Stomach (tissue), 9 donors: ENCODE results near the gene VAPA. TPM values are rescaled to one million over a fixed set of nuclear protein-coding genes. Genes with fewer than 3 reads are reported as not detected.

Experiments
- DNase-seq, 2 donors: peaks; one replicate each; pipeline versions ENCODE4 v3.0.0 to v3.0.0-alpha.2; 2013 to 2019
- H3K27ac ChIP-seq, 5 donors: fragments of 200-600 bp in 4 of 5; sonication (generic) in 4 of 5; one replicate each; pipeline ENCODE4 v1.5.1; 2013 to 2019; ENCODE audit warnings: mild to moderate bottlenecking in 1 of 5, moderate library complexity in 1 of 5
- H3K27me3 ChIP-seq, 3 donors: fragments of 200-600 bp; sonication (generic); one replicate each; pipeline ENCODE4 v1.5.1; 2017 to 2019; ENCODE audit warnings: mixed run types in 1 of 3
- H3K36me3 ChIP-seq, 4 donors: fragments of 200-600 bp; sonication (generic); 1 replicate in 3 of 4; 2 replicates in 1 of 4; pipeline ENCODE4 v1.5.1; 2016 to 2019
- H3K4me1 ChIP-seq, 4 donors: fragments of 200-600 bp; sonication (generic); one replicate each; pipeline ENCODE4 v1.5.1; 2016 to 2019
- H3K4me3 ChIP-seq, 4 donors: fragments of 200-600 bp; sonication (generic) in 3 of 4; one replicate each; pipeline ENCODE4 v1.5.1; 2016 to 2019; ENCODE audit warnings: mild to moderate bottlenecking in 1 of 4
- H3K9me3 ChIP-seq, 4 donors: fragments of 200-600 bp; sonication (generic); one replicate each; pipeline ENCODE4 v1.5.1; 2016 to 2019
- CTCF ChIP-seq, 7 experiments: fragments of 450-650 bp in 4 of 7; fragments of 200-600 bp in 3 of 7; sonication (generic) in 3 of 7; IDR thresholded peaks; one replicate each; pipeline ENCODE4 v1.5.1; 2016 to 2019; ENCODE audit warnings: antibody characterized with exemption in 7 of 7, control low read depth in 2 of 7, mild to moderate bottlenecking in 1 of 7
- EP300 ChIP-seq: sonication (generic); formaldehyde crosslinking; IDR thresholded peaks from one replicate; pipeline ENCODE4 v1.6.1; 2017; ENCODE audit warnings: antibody characterized with exemption
- POLR2A ChIP-seq, 4 donors: fragments of 450-650 bp; IDR thresholded peaks; one replicate each; pipeline ENCODE4 v1.6.1; 2016; ENCODE audit warnings: antibody characterized with exemption in 4 of 4, control low read depth in 2 of 4, mild to moderate bottlenecking in 1 of 4, moderate library complexity in 1 of 4
- POLR2AphosphoS5 ChIP-seq, 3 donors: sonication (generic); formaldehyde crosslinking; IDR thresholded peaks; one replicate each; pipeline ENCODE4 v1.6.1; 2016; ENCODE audit warnings: antibody characterized with exemption in 3 of 3
- WGBS, 5 donors: extraction: QIAGEN DNeasy Blood & Tissue Kit in 3 of 5; methylation state at CpG; one replicate each; pipeline versions ENCODE4 v1.1.5 to v1.1.7; 2013 to 2018; 5-methylcytosine and 5-hydroxymethylcytosine counted together
- intact Hi-C: fragments of 100-400 bp; cut with DNase I; formaldehyde crosslinking; loops from one replicate; pipeline ENCODE4 v1.15.1; 2023; ENCODE audit warnings: low total_unique reads
- polyA plus RNA-seq, 3 donors: library from polyadenylated mRNA; stranded (reverse); fragments of 200-250 nt; gene quantifications; one replicate each; pipeline ENCODE4 v1.2.3, GENCODE V29; 2013
- total RNA-seq, 5 donors: library from RNA; depleted of rRNA; stranded (reverse); fragments of >200 nt; gene quantifications; one replicate each; pipeline versions ENCODE4 v1.1.0 to v1.2.3, GENCODE V29; 2014 to 2016
- donor health status: healthy with polysubstance abuse.
- donor health status: Bipolar disorder and iron deficiency.
- donor health status: healthy.

VAPA gene
- total and polyA plus RNA-seq, 8 donors = 113 to 822 (median 169) TPM

DNA sequence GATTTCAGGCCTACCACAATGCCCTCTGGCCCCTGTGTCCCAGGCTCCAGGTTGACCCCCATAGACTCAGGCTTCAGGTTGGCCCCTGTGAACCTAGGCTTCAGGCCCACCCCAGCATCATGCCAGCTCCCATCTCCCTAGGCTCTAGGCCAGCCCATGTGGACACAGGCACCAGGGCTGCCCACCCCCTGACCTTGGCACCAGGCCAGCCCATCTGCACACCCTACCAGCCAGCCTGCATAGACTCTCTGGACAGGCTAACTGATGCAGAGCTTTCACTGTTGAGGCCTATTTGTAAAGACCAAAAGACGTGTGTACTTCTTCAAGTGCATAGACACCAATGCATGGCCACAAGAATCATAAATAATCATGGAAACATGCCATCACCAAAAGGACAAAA is 83.9 kb downstream of the VAPA start:
- intact Hi-C loops = no loop called here
- no peaks in the 10 kb centered on the region for H3K27me3 ChIP-seq
- TF ChIP-seq CTCF (IDR thresholded peaks at IDR 0.05) = no peak
- TF ChIP-seq EP300 = no peak
- TF ChIP-seq POLR2A (IDR thresholded peaks at IDR 0.05) = no peak
- TF ChIP-seq POLR2AphosphoS5 (IDR thresholded peaks at IDR 0.05) = no peak
- H3K9me3 ChIP-seq = peaks cover 0 to 24% (median 16%) of the 10 kb centered on the region in 4 donors
- H3K36me3 ChIP-seq = no peaks in the 10 kb centered on the region
- no peak overlapping the region for H3K27ac ChIP-seq
- peaks cover 17 to 23% (median 20%) of the 10 kb centered on the region in 4 donors for H3K4me1 ChIP-seq
- no peak for DNase-seq
- 86 to 100% (median 91%) methylated on average over 1 of the region's 1 CpG for WGBS, 5 donors
- no peak overlapping the region for H3K4me3 ChIP-seq

DNA sequence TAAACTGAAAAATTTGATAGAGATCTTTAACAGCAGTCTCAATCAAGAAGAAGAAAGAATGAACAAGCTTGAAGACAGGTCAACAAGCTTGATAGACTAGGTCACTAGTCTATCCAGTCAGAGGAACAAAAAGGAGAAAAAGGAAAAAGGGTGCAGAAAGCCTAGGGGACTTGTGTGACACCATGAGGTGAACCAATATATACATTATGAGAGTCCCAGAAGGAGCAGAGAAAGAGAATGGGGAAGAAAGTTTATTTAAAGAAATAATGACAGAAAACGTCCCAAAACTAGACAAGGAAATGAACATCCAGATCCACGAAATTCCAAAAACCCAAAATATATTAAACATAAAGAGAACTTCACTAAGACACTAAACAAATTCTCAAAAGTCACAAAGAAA is 84.5 kb downstream of the VAPA start:
- Histone ChIP-seq H3K27ac (no peak overlapping the region), H3K4me1 (peaks cover 11 to 17% (median 14%) of the 10 kb centered on the region in 4 donors), H3K27me3 (no peaks in the 10 kb centered on the region), H3K9me3 (peaks cover 0 to 24% (median 16%) of the 10 kb centered on the region in 4 donors), H3K36me3 (no peaks in the 10 kb centered on the region), H3K4me3 (no peak overlapping the region)
- DNase-seq = no peak
- 80 to 93% (median 91%) methylated on average over 2 of the region's 2 CpGs for WGBS, 5 donors
- no peak for TF ChIP-seq CTCF (IDR thresholded peaks at IDR 0.05)
- TF ChIP-seq POLR2A (IDR thresholded peaks at IDR 0.05) = no peak
- TF ChIP-seq EP300 = no peak
- TF ChIP-seq POLR2AphosphoS5 (IDR thresholded peaks at IDR 0.05) = no peak
- intact Hi-C loops = no loop called here

DNA sequence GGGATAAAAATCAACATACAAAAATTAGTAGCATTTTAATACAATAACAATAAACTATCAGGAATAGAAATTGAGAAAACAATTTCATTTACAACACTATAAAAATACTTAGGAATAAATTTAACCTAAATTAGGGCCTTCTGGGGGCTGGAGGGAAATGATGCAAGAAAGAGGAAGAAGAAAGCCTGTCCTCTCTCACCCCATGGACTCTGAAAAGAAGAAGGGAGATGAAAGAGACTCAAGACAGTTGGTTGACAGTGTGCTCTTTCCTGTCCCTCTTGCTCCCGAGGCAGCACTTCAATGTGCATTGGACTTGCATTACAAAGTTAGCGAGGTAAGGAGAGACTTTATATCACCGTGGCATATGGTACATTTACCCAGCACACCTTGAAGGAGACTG is 88.5 kb downstream of the VAPA start:
- H3K36me3 ChIP-seq = no peaks in the 10 kb centered on the region
- no peak for TF ChIP-seq CTCF (IDR thresholded peaks at IDR 0.05)
- TF ChIP-seq POLR2AphosphoS5 (IDR thresholded peaks at IDR 0.05) = no peak
- no peak for TF ChIP-seq POLR2A (IDR thresholded peaks at IDR 0.05)
- no peak for TF ChIP-seq EP300
- H3K27me3 ChIP-seq = no peaks in the 10 kb centered on the region
- 87 to 94% (median 89%) methylated on average over 3 of the region's 3 CpGs for WGBS, 5 donors
- no peak overlapping the region for H3K27ac ChIP-seq
- intact Hi-C loops = no loop called here
- no peak for DNase-seq
- peaks cover 0 to 13% (median 5%) of the 10 kb centered on the region in 4 donors for H3K4me1 ChIP-seq
- H3K4me3 ChIP-seq = no peak overlapping the region
- peaks cover 0 to 24% (median 16%) of the 10 kb centered on the region in 4 donors for H3K9me3 ChIP-seq

DNA sequence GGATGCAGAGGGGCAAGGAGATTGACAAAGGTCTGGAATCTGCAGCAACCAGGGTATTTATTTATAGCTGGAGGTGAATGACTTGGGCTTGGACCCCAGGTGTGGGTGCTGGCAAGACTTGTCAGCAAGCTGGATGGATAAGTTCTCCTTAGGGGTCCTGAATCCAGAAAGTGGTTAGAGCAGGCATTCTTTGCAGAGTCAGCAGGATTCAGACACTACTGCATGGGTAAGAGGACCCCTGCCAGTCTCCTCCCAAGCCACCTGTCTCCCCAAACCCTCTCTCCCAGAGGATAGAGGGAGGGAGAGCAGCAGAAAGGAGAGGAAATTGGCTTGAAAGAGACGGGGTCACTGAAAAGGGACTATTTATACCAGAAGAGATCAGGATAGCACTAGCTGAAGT is 89.5 kb downstream of the VAPA start:
- Histone ChIP-seq H3K27me3 (no peaks in the 10 kb centered on the region), H3K4me1 (peaks cover 0 to 13% (median 5%) of the 10 kb centered on the region in 4 donors), H3K36me3 (no peaks in the 10 kb centered on the region), H3K4me3 (no peak overlapping the region), H3K9me3 (peaks cover 0 to 16% (median 8%) of the 10 kb centered on the region in 4 donors), H3K27ac (no peak overlapping the region)
- TF ChIP-seq EP300 (no peak), POLR2A (IDR thresholded peaks at IDR 0.05) (no peak), CTCF (IDR thresholded peaks at IDR 0.05) (no peak), POLR2AphosphoS5 (IDR thresholded peaks at IDR 0.05) (no peak)
- no peak for DNase-seq
- WGBS, 5 donors = 73 to 90% (median 84%) methylated on average over 1 of the region's 1 CpG
- intact Hi-C loops = no loop called here
